BJ (cell line): ENCODE data around the gene CDK8. TPM values are rescaled to one million over a fixed set of nuclear protein-coding genes. Genes with fewer than 3 reads are reported as not detected.

Experiments used
- CTCF ChIA-PET: fragments of 350-600 bp; formaldehyde crosslinking; extraction: SDS; loops from one replicate; lab custom pipeline; 2021; ENCODE audit warnings: antibody characterized with exemption, inconsistent platforms; lab: Yijun Ruan, JAX
- POLR2A ChIA-PET: fragments of 300-600 bp; sonication (Branson Sonifier 250); formaldehyde crosslinking; extraction: SDS; loops from one replicate; lab custom pipeline; 2021; ENCODE audit warnings: antibody characterized with exemption; lab: Charles Lee
- DNase-seq: peaks from one replicate; pipeline ENCODE4 v3.0.0-alpha.2; 2011; ENCODE audit warnings: low read depth
- H3K27me3 ChIP-seq: 2 replicates; pipeline ENCODE4 v1.6.0; 2011; ENCODE audit warnings: low read length; ENCODE audit not compliant: control insufficient read depth, insufficient read depth
- H3K36me3 ChIP-seq: 2 replicates; pipeline ENCODE4 v1.5.1; 2011; ENCODE audit warnings: low read length; ENCODE audit not compliant: control insufficient read depth, insufficient read depth
- H3K4me3 ChIP-seq: 2 replicates; pipeline ENCODE4 v1.5.1; 2011; ENCODE audit warnings: low read depth, mild to moderate bottlenecking, control low read depth, low read length
- CTCF ChIP-seq: IDR thresholded peaks from 2 replicates; pipeline ENCODE4 v1.5.1; 2011; ENCODE audit warnings: low read depth, mild to moderate bottlenecking, control low read depth, inconsistent platforms, low read length, moderate library complexity; ENCODE audit not compliant: insufficient read depth
- polyA plus RNA-seq: library from polyadenylated mRNA; depleted of rRNA; stranded (reverse); fragments of >200 nt; gene quantifications from 2 replicates; pipeline ENCODE4 v1.2.3, GENCODE V29; 2011

CDK8 gene
- polyA plus RNA-seq, 1 experiment, result 13.7 TPM

- Histone ChIP-seq H3K4me3 (no peak overlapping the region), H3K36me3 (no peaks in the 10 kb centered on the region), H3K27me3 (no peaks in the 10 kb centered on the region)
- TF ChIP-seq CTCF, result no peak
- ChIA-PET POLR2A (no interaction called here), CTCF (no interaction called here)
- DNase-seq, result no peak
Measured at GRCh38 chr13:26379831-26380230, 125.9 kb downstream of the CDK8 start.

GRCh38 chr13:26380930-26381329, 127.0 kb downstream of the CDK8 start:
- ChIA-PET CTCF (no interaction called here), POLR2A (no interaction called here)
- DNase-seq, result no peak
- no peak for TF ChIP-seq CTCF
- Histone ChIP-seq H3K36me3 (no peaks in the 10 kb centered on the region), H3K27me3 (no peaks in the 10 kb centered on the region), H3K4me3 (no peak overlapping the region)

- Histone ChIP-seq H3K27me3 (no peaks in the 10 kb centered on the region), H3K36me3 (no peaks in the 10 kb centered on the region; the same call in 1 of the 2 replicates), H3K4me3 (no peak overlapping the region)
- CTCF ChIA-PET, result interaction anchor here (0.5 to 1.4 kb wide), 2 partner anchors 196 to 306 kb away, joined by 3 to 4 read pairs; no protein-coding TSS in a partner anchor
- POLR2A ChIA-PET, result no interaction called here
- no peak for DNase-seq
- TF ChIP-seq CTCF, result no peak
Measured at GRCh38 chr13:26382366-26382765, 128.4 kb downstream of the CDK8 start.

GRCh38 chr13:26382835-26383234, 128.9 kb downstream of the CDK8 start:
- POLR2A ChIA-PET, result no interaction called here
- H3K27me3 ChIP-seq, result no peaks in the 10 kb centered on the region
- H3K4me3 ChIP-seq, result no peak overlapping the region
- no peak for DNase-seq
- H3K36me3 ChIP-seq, result no peaks in the 10 kb centered on the region; the same call in 1 of the 2 replicates
- CTCF ChIA-PET, result interaction anchor here (0.5 to 1.4 kb wide), 3 partner anchors 92 to 305 kb away, joined by 3 to 5 read pairs (median 4); no protein-coding TSS in a partner anchor
- TF ChIP-seq CTCF, result no peak

DNA sequence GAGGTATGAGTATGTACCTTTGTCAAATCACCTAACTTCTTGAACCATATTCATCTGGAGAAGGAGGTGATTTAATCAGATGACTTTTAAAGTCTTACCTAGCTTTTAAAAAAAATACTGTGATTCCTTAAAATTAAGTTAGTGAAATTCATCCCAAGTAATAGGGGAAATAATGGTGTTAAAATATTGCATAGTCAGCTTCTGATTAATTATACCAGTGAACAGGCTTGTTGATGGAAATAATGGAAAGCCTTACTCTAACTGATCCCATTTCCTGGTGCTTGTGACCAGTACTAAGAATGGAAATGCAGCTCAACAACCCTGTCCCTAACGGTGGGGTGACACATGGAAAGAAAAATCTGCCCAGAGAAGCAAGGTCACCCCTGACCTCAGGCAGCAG, 130.7 kb downstream of the CDK8 start:
- no peak for TF ChIP-seq CTCF
- Histone ChIP-seq H3K27me3 (no peaks in the 10 kb centered on the region), H3K4me3 (no peak overlapping the region), H3K36me3 (no peaks in the 10 kb centered on the region; the same call in 1 of the 2 replicates)
- no peak for DNase-seq
- CTCF ChIA-PET, result no interaction called here
- POLR2A ChIA-PET, result no interaction called here
